ENCODE measurements around the gene CEMIP2. TPM values are rescaled to one million over a fixed set of nuclear protein-coding genes. Genes with fewer than 3 reads are reported as not detected.

The CEMIP2 gene
- polyA plus RNA-seq, 4 donors, result 21.9 to 32.5 (median 27.4) TPM

GRCh38 chr9:71752928-71753327 is 15.4 kb downstream of the CEMIP2 start:
- no peak for DNase-seq (ENCODE audit: low read depth in 4 of 4, low spot score in 2 of 4)

GRCh38 chr9:71752352-71752751 is 16.0 kb downstream of the CEMIP2 start:
- no peak for DNase-seq (ENCODE audit: low read depth in 4 of 4, low spot score in 2 of 4)

- no peak for DNase-seq (ENCODE audit: low read depth in 4 of 4, low spot score in 2 of 4)
Observed at GRCh38 chr9:71748280-71748743, 20.0 kb downstream of the CEMIP2 start.

DNA sequence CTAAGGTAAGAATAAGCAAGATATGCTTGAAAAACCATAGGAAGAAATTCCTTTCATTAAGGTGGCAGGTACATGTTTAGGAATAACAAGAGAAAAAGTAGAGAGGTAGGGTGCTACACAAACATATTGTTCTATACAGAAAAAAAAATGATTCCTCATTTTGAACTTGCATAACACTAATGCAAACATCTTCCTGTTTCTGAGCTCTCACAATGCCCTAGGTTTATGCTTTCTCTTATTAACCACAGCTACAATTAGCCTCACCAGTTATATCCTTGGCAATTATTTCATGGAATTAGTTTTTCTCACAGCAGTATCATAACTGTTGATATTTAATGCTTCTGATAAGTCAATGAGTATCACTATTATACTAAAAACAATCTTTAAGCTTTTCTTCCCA is 20.7 kb downstream of the CEMIP2 start:
- no peak for DNase-seq (ENCODE audit: low read depth in 4 of 4, low spot score in 2 of 4)

- DNase-seq (ENCODE audit: low read depth in 4 of 4, low spot score in 2 of 4), result no peak
Observed at GRCh38 chr9:71746758-71747125, 21.6 kb downstream of the CEMIP2 start.

- DNase-seq (ENCODE audit: low read depth in 4 of 4, low spot score in 2 of 4), result no peak
Observed at GRCh38 chr9:71746023-71746757, 22.1 kb downstream of the CEMIP2 start.

- DNase-seq (ENCODE audit: low read depth in 4 of 4, low spot score in 2 of 4), result no peak
Observed at GRCh38 chr9:71744754-71745521, 23.4 kb downstream of the CEMIP2 start.

GRCh38 chr9:71743882-71744281 is 24.4 kb downstream of the CEMIP2 start:
- DNase-seq (ENCODE audit: low read depth in 4 of 4, low spot score in 2 of 4), result no peak

GRCh38 chr9:71743217-71743705 is 25.1 kb downstream of the CEMIP2 start:
- DNase-seq (ENCODE audit: low read depth in 4 of 4, low spot score in 2 of 4), result no peak

GRCh38 chr9:71742703-71743102 is 25.6 kb downstream of the CEMIP2 start:
- no peak for DNase-seq (ENCODE audit: low read depth in 4 of 4, low spot score in 2 of 4)

GRCh38 chr9:71741926-71742648 is 26.2 kb downstream of the CEMIP2 start:
- DNase-seq (ENCODE audit: low read depth in 4 of 4, low spot score in 2 of 4), result no peak

- no peak for DNase-seq (ENCODE audit: low read depth in 4 of 4, low spot score in 2 of 4)
Observed at GRCh38 chr9:71740199-71740598, 28.1 kb downstream of the CEMIP2 start.

DNA sequence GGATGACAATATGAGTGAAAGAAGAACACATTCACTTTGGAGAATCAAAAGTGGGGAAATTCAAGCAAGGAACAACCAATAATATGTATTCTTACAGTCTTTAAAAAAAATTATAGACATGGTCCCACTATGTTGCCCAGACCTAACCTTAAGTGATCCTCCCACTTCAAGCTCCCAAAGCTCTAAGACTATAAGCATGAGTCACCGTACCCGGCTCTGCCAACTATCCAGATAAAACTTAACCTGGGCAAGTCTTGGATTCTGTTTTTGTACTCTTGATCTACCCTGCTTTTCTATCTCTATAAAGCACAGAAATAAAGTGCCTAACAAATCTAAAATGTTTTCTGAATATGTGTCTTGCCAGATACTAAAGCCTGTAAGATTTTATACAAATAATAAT is 30.9 kb downstream of the CEMIP2 start:
- DNase-seq (ENCODE audit: low read depth in 4 of 4, low spot score in 2 of 4), result no peak

DNA sequence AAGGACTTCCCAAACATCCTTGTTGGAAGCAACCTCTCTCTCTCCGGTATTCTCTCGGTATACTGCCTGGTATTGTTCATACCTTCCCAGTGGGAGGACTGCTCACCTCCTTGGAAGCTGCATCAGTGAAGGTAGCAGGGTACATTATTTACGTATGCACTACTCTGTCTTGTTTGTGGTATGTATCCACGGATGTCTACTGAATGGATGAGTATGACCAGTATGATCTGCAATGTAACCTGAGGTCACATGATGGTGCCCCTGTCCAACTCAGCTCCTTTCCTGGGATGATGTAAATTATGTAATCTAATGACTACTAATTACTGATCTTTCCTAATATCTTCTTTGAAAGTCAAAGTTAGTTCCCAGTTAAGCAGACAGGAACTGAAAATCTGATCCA is 32.1 kb downstream of the CEMIP2 start:
- no peak for DNase-seq (ENCODE audit: low read depth in 4 of 4, low spot score in 2 of 4)

GRCh38 chr9:71734950-71735349 is 33.4 kb downstream of the CEMIP2 start:
- no peak for DNase-seq (ENCODE audit: low read depth in 4 of 4, low spot score in 2 of 4)

DNA sequence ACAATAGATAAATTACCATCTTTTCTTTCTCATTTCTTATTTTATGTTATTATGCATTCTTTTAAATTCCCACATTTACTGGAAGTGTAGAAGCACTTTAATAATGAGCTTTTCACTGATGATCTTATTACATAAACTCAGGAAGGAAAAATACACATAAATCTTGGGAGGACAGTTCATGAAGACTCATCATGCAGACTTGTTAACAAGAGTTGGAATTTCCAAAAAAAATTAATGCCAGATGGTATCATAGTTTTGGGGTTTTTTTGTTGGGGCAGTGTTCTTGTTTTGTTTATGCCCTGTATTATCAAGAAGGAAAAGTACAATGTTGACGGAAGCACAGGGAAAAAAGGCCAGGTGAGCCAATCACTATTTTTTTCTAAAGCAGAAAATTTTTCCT is 35.1 kb downstream of the CEMIP2 start:
- no peak for DNase-seq (ENCODE audit: low read depth in 4 of 4, low spot score in 2 of 4)

- no peak for DNase-seq (ENCODE audit: low read depth in 4 of 4, low spot score in 2 of 4)
Observed at GRCh38 chr9:71729816-71730526, 38.3 kb downstream of the CEMIP2 start.

DNA sequence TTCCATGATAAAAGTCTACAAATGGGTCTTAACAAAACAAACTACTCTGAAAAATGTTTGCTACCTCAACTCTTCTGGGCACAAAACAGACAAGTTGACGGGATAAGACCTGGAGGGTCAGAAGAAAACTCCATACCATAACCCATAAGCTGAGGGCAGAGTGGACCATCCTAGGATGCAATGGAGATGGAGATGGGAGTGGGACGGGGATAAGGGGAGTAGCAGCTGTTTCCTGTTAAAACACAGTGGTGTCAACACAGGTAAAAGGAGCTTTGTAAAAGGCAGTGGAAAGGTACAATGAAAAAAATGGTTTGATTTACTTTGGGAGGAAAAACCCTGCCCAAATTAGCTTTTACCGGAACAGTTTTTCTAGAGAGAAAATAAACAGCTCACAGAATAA is 41.6 kb downstream of the CEMIP2 start:
- no peak for DNase-seq (ENCODE audit: low read depth in 4 of 4, low spot score in 2 of 4)

DNA sequence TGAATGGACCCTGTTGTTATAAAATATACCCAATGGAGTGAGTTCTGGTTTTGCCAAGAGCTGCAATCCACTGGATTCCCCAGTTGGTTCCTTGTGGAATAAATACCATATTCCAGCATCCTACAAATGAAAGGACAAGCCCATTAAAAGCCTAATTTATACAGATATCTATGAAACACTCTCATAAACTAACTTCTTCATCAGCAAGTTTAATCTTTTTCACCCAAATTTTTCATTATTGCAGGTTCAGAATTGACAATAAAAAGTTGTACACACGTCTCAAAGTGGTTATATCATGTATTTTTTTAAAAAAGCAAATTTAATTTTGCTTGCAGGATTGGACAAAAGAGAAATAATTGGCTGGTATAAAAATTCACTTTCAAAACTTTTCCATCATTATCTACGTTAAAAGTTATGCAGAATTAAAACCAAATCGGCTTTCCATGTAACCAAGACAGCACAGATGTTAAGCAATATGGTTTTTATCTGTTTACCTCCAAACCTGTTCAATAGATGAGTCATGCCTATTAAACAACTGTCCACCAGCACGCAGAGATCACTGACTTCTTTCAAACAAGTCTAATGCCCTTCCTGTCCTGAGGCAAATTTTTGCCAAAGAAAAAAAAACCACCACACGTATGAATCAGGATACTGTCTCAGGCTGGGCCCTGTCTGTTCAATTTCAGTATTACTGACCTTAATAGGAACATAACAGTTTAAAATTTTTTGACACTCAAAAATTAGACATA is 42.5 kb downstream of the CEMIP2 start:
- no peak for DNase-seq (ENCODE audit: low read depth in 4 of 4, low spot score in 2 of 4)

GRCh38 chr9:71721855-71722254 is 46.5 kb downstream of the CEMIP2 start:
- DNase-seq (ENCODE audit: low read depth in 4 of 4, low spot score in 2 of 4), result no peak
